NCI-H2107 treated with DMSO at 0.1 percent for 48 hours (cell line): ENCODE data around the gene TYW1.
"Not testable (repeated sequence)": the region's sequence is repeated elsewhere in the genome, so short reads cannot be mapped to it uniquely, and the experiment has no call there.

Source experiments
- DNase-seq: peaks from one replicate; lab custom pipeline; 2025; ENCODE audit not compliant: unreplicated experiment; lab: John Stamatoyannopoulos, UW

TYW1 gene

DNA sequence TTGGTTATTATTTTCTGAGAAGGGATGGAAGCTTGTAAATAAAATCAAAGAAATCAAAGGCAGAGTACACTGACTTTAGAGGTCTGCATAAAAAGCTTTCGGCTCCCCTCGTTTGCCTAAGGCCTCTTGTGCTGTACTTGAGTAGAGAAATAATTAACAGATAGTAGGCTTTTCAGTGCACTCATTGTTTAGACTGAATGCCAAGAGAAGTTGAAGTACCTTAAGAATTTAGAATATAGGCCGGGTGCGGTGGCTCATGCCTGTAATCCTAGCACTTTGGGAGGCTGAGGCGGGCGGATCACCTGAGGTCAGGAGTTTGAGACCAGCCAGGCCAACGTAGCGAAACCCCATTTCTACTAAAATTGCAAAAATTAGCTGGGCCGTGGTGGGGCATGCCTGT is 232.4 kb downstream of the TYW1 start:
- not testable (repeated sequence) for DNase-seq

DNA sequence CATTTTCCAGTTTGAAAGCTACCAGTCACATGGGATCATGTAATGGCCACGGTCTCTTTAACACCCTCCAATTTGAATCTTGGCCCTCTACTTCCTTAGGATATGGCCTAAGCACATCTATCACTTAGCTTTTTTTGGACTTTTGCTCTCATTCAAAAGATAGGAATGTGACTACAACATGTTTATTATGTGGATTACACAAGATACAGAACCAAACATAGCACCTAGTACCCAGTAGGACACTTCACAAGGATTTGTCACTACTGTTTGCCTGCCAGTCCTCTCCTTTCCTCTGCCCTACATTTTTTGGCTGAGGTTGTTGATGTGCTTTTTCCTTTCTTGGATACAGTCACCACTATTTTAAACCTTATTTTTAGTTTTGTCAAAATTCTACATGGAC is 233.4 kb downstream of the TYW1 start:
- DNase-seq, result not testable (repeated sequence)

GRCh38 chr7:67233506-67233905 is 236.9 kb downstream of the TYW1 start:
- DNase-seq, result not testable (repeated sequence)

- DNase-seq, result not testable (repeated sequence)
Observed at GRCh38 chr7:67236216-67236615, 239.6 kb downstream of the TYW1 start.

DNA sequence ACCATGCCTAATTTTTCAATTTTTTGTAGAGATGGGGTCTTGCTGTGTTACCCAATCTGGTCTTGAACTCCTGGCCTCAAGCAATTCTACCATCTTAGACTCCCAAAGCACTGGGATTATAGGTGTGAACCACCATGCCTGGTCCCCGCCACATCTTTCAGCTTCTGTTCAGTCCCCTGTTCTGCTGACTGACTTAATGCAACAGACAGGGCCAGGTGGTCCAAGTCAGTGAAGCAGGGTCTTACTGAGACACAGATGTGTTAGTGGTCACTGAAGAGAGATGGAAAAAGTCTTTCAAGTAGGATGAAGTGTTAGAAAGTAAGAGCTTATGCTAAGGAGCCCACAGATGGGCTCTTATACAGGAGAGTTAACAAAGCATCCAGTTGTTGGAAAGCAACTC is 246.2 kb downstream of the TYW1 start:
- not testable (repeated sequence) for DNase-seq

DNA sequence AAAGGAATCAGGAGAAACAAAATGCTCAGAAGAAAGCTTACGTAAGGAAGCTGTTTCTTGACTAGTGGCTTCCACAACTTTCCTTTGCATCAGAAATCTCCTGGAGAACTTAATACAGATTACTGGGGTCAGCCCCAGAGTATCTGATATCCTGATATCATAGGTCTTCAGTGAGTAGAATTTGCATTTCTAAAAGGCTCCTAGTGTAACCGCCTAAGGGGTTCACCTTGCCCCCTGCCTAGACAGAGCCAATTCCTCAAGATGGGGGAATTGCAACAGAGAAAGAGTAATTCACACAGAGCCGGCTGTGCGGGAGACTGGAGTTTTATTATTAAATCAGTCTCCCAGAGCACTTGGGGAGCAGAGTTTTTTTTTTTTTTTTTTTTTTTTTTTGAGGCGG is 251.7 kb downstream of the TYW1 start:
- DNase-seq, result not testable (repeated sequence)

- no peak for DNase-seq
Observed at GRCh38 chr7:67251986-67252558, 255.4 kb downstream of the TYW1 start.

- DNase-seq, result not testable (repeated sequence)
Observed at GRCh38 chr7:67255076-67255475, 258.4 kb downstream of the TYW1 start.

DNA sequence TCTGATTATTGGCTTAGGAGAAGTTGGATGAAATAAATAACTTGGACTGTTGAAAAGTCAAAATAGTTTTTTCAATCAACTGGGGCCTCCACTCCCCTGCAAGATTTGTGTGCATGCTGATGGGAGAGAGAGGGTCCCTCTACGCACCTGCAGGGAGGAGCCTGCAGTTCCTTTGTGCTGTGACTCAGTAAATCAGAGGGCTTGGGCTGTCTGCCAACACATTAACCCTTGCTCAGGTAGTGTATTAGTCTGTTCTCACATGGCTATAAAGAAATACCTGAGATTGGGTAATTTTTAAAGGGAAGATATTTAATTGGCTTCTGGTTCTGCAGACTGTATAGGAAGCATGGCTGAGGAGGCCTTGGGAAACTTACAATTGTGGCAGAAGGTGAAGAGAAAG is 261.1 kb downstream of the TYW1 start:
- not testable (repeated sequence) for DNase-seq

GRCh38 chr7:67259363-67259762 is 262.7 kb downstream of the TYW1 start:
- not testable (repeated sequence) for DNase-seq

- DNase-seq, result not testable (repeated sequence)
Observed at GRCh38 chr7:67260166-67260586, 263.5 kb downstream of the TYW1 start.

GRCh38 chr7:67264000-67264399 is 267.4 kb downstream of the TYW1 start:
- not testable (repeated sequence) for DNase-seq

DNA sequence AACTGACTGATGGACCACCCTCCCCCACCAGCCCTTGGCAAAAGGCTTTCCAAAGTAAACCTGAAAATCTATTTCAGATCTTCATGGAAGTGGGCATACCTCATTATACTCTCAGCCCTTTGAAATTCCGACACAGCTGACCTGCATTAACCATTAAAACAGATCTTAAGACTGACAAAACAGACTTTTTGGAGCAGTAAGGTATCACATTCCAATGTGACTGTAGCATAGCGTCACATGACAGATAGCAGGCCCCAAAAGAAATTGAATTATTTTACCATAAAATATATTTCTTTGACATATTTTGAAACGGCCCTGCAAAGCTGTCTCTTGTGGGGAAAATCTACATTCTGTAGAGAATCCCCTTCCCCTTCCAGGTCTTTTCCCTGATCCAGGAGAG is 269.4 kb downstream of the TYW1 start:
- DNase-seq, result not testable (repeated sequence)

- peak; percentile 61 for DNase-seq
Observed at GRCh38 chr7:67267914-67268313, 271.3 kb downstream of the TYW1 start.

DNA sequence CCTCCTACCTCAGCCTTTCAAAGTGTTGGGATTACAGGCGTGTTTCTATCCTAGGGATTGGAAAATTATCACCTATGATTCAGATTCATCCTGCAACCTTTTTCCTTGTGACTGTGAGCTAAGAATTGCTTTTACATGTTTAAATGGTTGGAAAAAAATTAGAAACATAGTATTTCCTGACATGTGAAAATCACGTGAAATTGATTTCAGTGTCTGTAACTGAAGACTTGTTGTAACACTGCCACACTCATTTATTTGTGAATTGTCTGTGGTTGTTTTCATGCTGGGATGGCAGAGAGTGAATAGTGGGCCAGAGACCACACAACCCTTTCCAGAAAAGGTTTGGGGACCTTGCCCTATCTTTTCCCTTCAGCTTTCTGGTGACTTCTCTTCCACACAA is 273.3 kb downstream of the TYW1 start:
- DNase-seq, result not testable (repeated sequence)
